ENCODE measurements around the gene RXRA. TPM values are rescaled to one million over a fixed set of nuclear protein-coding genes. Genes with fewer than 3 reads are reported as not detected.

RXRA gene
- total and polyA plus RNA-seq, 2 donors (not counting 1 experiment from before 2014, with no cell fraction given), result 2.6 to 6.8 TPM

- Histone ChIP-seq H3K9me3 (ENCODE audit: control extremely low read depth in 1 of 3, control insufficient read depth in 2 of 3, insufficient read depth in 1 of 3, low read length in 2 of 3) (peaks cover 0 to 2% (median 0%) of the 10 kb centered on the region in 3 donors), H3K79me2 (ENCODE audit: control insufficient read depth, insufficient read depth, low read length) (no peaks in the 10 kb centered on the region), H3K9ac (ENCODE audit: low read length) (no peak overlapping the region), H3K4me3 (ENCODE audit: control extremely low read depth in 1 of 5, extremely low read depth in 1 of 5, insufficient read depth in 1 of 5, low read depth in 2 of 5, low read length in 4 of 5) (no peak overlapping the region), H3K36me3 (replicated peaks in 1 of 2; ENCODE audit: control extremely low read depth in 1 of 2, control insufficient read depth in 1 of 2, extremely low read depth in 1 of 2, insufficient read depth in 2 of 2, low read length in 1 of 2) (no peaks in the 10 kb centered on the region), H3K4me2 (replicated peaks; ENCODE audit: low read depth, low read length, poor library complexity, severe bottlenecking) (no peak overlapping the region), H3K27me3 (replicated peaks in 1 of 4; ENCODE audit: control extremely low read depth in 1 of 4, control insufficient read depth in 3 of 4, insufficient read depth in 4 of 4, low read length in 3 of 4) (peaks cover 0 to 5% (median 0%) of the 10 kb centered on the region in 4 experiments), H3K4me1 (ENCODE audit: control insufficient read depth in 2 of 2, insufficient read depth in 2 of 2, low read length in 2 of 2) (no peaks in the 10 kb centered on the region), H4K20me1 (ENCODE audit: control insufficient read depth, insufficient read depth, low read length, poor library complexity, severe bottlenecking) (no peaks in the 10 kb centered on the region), H3K27ac (ENCODE audit: low read length in 2 of 2) (no peak overlapping the region), H2AFZ (ENCODE audit: insufficient read depth, low read depth, low read length, poor library complexity, severe bottlenecking) (no peak overlapping the region)
- DNase-seq, result no peak
- 89% methylated on average over 13 of the region's 20 CpGs for WGBS (ENCODE audit: insufficient coverage)
- no peak for ATAC-seq (ENCODE audit: low read depth)
- Mint-ChIP-seq H3K4me3 (no peak overlapping the region), H3K27ac (no peak overlapping the region), H3K9me3 (ENCODE audit: insufficient read depth) (no peaks in the 10 kb centered on the region), H3K4me1 (no peaks in the 10 kb centered on the region), H3K27me3 (no peaks in the 10 kb centered on the region)
- TF ChIP-seq EZH2 (IDR thresholded peaks at IDR 0.05; ENCODE audit: borderline replicate concordance, insufficient read depth, low read depth, low read length, poor library complexity, severe bottlenecking) (no peak), CTCF (IDR thresholded peaks at IDR 0.05) (no peak)
- CTCF ChIA-PET, result no interaction called here
- intact Hi-C loops (cut with micrococcal nuclease), result no loop called here
- POLR2A ChIA-PET, result no interaction called here
These were observed 140.8 kb downstream of the RXRA start for GRCh38 chr9:134466869-134467616.

- no peaks in the 10 kb centered on the region for H3K36me3 ChIP-seq (replicated peaks in 1 of 2; ENCODE audit: control extremely low read depth in 1 of 2, control insufficient read depth in 1 of 2, extremely low read depth in 1 of 2, insufficient read depth in 2 of 2, low read length in 1 of 2)
- CTCF ChIA-PET, result no interaction called here
- no peaks in the 10 kb centered on the region for H3K79me2 ChIP-seq (ENCODE audit: control insufficient read depth, insufficient read depth, low read length)
- peaks cover 0 to under 1% (median 0%) of the 10 kb centered on the region in 3 donors for H3K9me3 ChIP-seq (ENCODE audit: control extremely low read depth in 1 of 3, control insufficient read depth in 2 of 3, insufficient read depth in 1 of 3, low read length in 2 of 3)
- Mint-ChIP-seq H3K9me3 (ENCODE audit: insufficient read depth) (no peaks in the 10 kb centered on the region), H3K4me1 (no peaks in the 10 kb centered on the region), H3K27ac (no peak overlapping the region), H3K4me3 (no peak overlapping the region), H3K27me3 (no peaks in the 10 kb centered on the region)
- WGBS (ENCODE audit: insufficient coverage), result 89% methylated on average over 9 of the region's 9 CpGs
- POLR2A ChIA-PET, result no interaction called here
- no peaks in the 10 kb centered on the region for H4K20me1 ChIP-seq (ENCODE audit: control insufficient read depth, insufficient read depth, low read length, poor library complexity, severe bottlenecking)
- no peak for ATAC-seq (ENCODE audit: low read depth)
- DNase-seq, result no peak
- no peak overlapping the region for H3K27ac ChIP-seq (ENCODE audit: low read length in 2 of 2)
- no peak overlapping the region for H2AFZ ChIP-seq (ENCODE audit: insufficient read depth, low read depth, low read length, poor library complexity, severe bottlenecking)
- H3K27me3 ChIP-seq (replicated peaks in 1 of 4; ENCODE audit: control extremely low read depth in 1 of 4, control insufficient read depth in 3 of 4, insufficient read depth in 4 of 4, low read length in 3 of 4), result no peaks in the 10 kb centered on the region
- no peaks in the 10 kb centered on the region for H3K4me1 ChIP-seq (ENCODE audit: control insufficient read depth in 2 of 2, insufficient read depth in 2 of 2, low read length in 2 of 2)
- H3K9ac ChIP-seq (ENCODE audit: low read length), result no peak overlapping the region
- intact Hi-C loops (cut with micrococcal nuclease), result no loop called here
- no peak overlapping the region for H3K4me3 ChIP-seq (ENCODE audit: control extremely low read depth in 1 of 5, extremely low read depth in 1 of 5, insufficient read depth in 1 of 5, low read depth in 2 of 5, low read length in 4 of 5)
- TF ChIP-seq CTCF (IDR thresholded peaks at IDR 0.05), result no peak
- no peak for TF ChIP-seq EZH2 (IDR thresholded peaks at IDR 0.05; ENCODE audit: borderline replicate concordance, insufficient read depth, low read depth, low read length, poor library complexity, severe bottlenecking)
- no peak overlapping the region for H3K4me2 ChIP-seq (replicated peaks; ENCODE audit: low read depth, low read length, poor library complexity, severe bottlenecking)
These were observed 142.1 kb downstream of the RXRA start for GRCh38 chr9:134468358-134468757.
